Measurements from ENCODE around the gene CSHL1. TPM values are rescaled to one million over a fixed set of nuclear protein-coding genes. Genes with fewer than 3 reads are reported as not detected.
"Not testable (repeated sequence)": the region's sequence is repeated elsewhere in the genome, so short reads cannot be mapped to it uniquely, and the experiment has no call there.

The CSHL1 gene
- total RNA-seq, 1 donor from 2014 or later: not detected

DNA sequence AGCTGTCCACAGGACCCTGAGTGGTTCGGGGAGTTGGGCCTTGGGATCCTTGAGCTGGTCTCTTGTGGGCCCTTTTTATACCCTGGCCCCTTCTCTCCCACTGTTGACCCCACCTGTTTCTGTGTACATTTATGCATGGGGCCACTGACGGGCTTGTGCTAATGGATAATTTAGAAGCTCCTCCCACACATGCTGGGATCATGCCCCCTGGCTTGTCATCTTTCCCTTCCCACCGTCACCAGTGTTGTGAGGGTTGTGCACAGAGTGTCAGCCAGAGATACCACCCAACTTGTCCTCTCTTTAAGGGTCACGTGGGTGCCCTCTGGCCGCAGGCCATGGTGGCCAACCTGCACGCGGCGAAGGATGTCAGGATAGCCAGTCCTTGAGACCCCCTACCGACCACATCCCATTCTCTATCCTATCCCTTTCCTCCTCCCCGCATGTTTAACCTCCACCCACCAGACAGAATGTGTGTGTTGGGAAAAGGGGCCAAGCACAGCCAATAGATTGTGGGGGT, 7.8 kb upstream of the CSHL1 start, which contains the start of gene GH1:
Gene GH1, minus strand, starts transcription at position 51 of the 517 bp plus-strand sequence. CDS start 63 bp downstream, outside the sequence.
- DNase-seq (ENCODE audit: low spot score): not testable (repeated sequence)

DNA sequence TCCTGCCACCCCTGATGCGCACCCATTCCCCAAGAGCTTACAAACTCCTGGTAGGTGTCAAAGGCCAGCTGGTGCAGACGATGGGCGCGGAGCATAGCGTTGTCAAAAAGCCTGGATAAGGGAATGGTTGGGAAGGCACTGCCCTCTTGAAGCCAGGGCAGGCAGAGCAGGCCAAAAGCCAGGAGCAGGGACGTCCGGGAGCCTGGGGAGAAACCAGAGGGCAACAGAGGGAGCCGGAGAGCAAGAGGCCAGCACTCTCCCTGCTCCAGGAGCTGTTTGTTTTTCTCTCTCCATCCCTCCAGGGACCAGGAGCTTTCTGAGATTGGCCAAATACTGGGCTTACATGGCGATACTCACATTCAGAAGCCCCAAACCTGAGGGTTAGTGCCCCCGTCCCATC, 7.2 kb upstream of the CSHL1 start:
- no peak for DNase-seq (ENCODE audit: low spot score)

DNA sequence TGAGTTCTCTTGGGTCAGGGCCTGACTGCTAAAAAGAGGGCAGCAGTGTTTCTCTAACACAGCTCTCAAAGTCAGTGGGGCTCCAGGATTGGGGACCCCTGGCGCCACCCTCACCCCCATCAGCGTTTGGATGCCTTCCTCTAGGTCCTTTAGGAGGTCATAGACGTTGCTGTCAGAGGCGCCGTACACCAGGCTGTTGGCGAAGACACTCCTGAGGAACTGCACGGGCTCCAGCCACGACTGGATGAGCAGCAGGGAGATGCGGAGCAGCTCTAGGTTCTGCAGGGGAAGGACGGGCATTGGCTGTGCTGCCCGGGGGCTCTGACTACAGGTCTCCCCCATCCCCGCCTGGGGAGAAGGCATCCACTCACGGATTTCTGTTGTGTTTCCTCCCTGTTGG, 6.6 kb upstream of the CSHL1 start:
- DNase-seq (ENCODE audit: low spot score): no peak

DNA sequence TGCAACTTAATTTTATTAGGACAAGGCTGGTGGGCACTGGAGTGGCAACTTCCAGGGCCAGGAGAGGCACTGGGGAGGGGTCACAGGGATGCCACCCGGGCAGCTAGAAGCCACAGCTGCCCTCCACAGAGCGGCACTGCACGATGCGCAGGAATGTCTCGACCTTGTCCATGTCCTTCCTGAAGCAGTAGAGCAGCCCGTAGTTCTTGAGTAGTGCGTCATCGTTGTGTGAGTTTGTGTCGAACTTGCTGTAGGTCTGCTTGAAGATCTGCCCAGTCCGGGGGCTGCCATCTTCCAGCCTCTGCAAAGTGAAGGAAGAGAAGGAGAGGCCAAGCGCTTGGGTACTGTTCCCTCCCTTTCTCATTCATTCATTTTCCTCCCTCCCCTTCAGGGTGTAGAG, 6.1 kb upstream of the CSHL1 start:
- not testable (repeated sequence) for DNase-seq (ENCODE audit: low spot score)

DNA sequence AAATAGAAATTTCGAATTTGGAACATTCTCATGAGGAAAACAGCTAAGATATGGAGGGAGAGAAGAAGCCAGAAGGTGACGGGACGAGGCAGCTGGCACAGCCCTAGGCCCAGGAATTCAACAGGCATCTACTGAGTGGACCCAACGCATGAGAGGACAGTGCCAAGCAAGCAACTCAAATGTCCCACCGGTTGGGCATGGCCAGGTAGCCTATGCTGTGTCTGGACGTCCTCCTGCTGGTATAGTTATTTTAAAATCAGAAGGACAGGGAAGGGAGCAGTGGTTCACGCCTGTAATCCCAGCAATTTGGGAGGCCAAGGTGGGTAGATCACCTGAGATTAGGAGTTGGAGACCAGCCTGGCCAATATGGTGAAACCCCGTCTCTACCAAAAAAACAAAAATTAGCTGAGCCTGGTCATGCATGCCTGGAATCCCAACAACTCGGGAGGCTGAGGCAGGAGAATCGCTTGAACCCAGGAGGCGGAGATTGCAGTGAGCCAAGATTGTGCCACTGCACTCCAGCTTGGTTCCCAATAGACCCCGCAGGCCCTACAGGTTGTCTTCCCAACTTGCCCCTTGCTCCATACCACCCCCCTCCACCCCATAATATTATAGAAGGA, 5.6 kb upstream of the CSHL1 start:
- no peak for DNase-seq (ENCODE audit: low spot score)

DNA sequence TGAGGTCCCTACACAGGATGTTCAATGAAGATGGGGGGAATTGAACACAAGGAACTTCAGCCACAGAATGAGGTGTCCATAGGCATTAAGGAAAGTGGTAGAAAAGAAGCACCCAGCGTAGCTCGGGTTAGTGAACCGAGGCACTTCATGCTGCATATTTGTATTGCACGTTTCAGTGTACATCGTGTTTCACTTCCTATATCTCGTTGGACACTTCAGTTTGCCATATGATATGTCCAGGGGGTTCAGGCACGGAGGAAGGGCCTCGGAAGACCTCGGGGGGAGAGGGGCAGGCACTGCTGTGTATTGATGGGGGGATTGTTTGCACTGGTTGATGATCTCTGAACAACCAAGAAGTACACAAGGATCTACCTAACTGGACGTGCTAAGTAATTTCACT, 4.7 kb upstream of the CSHL1 start:
- not testable (repeated sequence) for DNase-seq (ENCODE audit: low spot score)

DNA sequence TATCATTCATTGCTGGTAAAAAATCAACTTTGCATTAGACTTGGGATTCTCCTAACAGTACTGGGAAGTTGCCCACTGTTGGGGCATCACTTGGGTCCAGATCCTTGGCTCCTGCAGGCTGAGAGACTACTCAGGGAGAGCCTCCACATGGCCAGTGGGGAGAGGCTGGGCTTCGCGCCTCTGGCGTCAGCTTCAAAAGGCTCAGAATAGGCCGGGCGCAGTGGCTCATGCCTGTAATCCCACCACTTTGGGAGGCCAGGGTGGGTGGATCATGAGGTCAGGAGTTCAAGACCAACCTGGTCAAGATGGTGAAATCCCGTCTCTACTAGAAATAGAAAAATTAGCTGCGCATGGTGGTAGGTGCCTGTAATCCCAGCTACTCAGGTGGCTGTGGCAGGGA, 3.4 kb upstream of the CSHL1 start:
- no peak for DNase-seq (ENCODE audit: low spot score)

DNA sequence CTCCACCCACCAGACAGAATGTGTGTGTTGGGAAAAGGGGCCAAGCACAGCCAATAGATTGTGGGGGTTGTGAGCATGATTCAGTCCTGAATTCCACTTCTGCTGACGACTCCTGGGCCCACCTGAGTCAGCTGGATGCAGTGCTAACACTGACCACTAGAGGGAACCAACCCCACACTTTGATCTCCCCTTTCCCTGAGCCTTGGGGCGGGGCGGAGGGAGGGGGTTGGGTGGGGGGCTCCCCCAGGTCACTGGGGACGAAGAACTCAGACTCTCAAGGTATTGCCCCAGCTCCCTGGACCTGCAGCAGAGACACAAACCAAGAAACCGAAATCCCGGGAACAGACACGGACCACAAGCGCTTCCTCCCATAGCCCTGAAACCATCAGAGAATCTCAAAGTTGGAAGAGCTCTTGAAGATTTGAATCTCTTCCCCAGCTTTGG, 621 bp upstream of the CSHL1 start:
- no peak for DNase-seq (ENCODE audit: low spot score)

DNA sequence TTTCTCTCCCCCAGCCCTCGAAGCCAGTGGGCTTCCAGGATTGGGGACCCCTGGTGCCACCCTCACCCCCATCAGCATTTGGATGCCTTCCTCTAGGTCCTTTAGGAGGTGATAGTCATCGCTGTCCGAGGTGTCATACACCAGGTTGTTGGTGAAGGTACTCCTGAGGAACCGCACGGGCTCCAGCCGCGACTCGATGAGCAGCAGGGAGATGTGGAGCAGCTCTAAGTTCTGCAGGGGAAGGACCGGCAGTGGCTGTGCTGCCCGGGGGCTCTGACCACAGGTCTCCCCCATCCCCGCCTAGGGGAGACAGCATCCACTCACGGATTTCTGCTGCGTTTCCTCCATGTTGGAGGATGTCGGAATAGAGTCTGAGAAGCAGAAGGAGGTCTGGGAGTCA, 962 bp downstream of the CSHL1 start:
- DNase-seq (ENCODE audit: low spot score): no peak

DNA sequence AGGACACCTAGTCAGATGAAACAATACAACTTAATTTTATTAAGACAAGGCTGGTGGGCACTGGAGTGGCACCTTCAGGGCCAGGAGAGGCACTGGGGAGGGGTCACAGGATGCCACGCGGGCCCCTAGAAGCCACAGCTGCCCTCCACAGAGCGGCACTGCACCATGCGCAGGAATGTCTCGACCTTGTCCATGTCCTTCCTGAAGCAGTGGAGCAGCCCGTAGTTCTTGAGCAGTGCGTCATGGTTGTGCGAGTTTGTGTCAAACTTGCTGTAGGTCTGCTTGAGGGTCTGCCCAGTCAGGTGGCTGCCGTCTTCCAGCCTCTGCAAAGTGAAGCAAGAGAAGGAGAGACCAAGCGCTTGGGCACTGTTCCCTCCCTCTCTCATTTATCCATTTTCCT, 1.5 kb downstream of the CSHL1 start:
- not testable (repeated sequence) for DNase-seq (ENCODE audit: low spot score)

DNA sequence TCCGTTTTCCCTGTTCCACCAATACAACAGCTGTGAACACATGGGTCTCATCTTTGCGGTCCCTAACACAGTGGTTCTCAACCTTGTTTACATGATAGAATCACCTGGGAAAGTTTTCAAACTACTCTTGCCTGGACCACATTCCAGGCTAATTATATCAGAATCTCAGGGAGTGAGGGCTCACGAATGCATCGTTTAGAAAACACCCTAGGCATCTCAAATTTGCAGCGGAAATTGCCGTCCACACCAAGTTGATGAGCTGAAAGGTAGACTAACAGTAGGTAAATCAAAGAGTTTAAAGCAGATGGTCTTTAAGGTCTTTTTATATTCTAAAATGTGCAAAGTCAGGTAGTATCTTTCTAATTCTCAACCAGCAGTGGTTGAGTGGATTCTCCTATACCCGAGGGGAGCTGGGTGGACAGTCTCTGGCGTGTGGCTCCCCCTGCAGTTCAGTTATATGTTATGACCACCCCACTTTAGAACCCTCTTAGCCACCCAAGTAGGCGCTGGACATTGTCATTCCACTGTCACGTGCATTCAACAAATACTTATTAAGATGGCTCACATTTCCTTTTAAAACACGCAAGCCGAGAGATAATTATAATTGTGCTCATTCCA, 3.8 kb downstream of the CSHL1 start:
- DNase-seq (ENCODE audit: low spot score): not testable (repeated sequence)

DNA sequence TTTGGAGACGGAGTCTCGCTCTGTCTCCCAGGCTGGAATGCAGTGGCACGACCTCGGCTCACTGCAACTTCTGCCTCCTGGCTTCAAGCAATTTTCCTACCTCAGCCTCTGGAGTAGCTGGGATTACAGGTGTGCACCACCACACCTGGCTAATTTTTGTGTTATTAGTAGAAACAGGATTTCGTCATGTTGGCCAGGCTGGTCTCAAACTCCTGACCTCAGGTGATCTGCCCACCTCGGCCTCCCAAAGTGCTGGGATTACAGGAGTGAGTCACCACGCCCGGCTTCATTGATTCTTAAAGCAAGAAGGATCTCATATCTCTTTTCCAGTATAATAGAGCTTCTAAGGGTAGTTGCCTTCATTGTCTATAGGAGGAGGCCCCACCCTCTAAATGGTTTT, 6.3 kb downstream of the CSHL1 start:
- not testable (repeated sequence) for DNase-seq (ENCODE audit: low spot score)

DNA sequence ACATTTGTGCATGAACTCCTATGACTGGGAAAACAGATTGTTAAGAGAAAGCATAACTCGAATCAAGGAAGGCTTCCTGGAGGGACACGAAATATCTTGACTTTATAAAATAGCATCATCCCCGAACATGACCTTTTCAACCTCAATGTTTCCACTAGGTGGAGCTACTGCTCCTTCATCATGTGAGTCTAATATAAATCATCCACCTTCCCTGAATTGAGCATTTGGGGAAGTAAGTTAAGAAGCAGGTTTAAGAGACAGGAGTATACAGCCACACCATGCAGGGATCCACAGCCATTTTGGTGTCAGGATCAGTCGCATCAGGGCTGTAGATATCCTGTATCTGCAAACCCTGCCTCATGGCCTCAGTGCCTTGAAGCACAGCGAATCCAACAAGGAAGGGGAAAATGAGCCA, 7.3 kb downstream of the CSHL1 start:
- not testable (repeated sequence) for DNase-seq (ENCODE audit: low spot score)

DNA sequence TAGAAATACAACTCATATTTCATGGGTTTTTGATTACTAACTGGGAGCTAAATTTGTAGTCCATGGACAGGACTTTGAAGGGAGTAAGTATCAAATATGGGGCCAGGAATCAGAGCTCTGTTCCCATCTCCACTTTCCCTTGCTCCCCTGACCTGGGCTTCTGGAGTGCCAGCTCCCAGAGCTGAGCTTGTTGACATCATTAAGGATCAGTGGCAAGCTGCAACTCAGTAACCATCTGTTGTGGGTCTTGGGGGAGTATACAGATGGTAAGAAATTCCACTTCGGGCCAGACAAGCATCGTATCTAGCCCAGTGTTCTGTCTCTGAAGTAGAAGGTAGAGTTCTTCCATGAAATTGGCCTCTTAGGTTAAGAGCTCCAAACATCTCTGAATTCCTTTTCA, 9.1 kb downstream of the CSHL1 start:
- DNase-seq (ENCODE audit: low spot score): not testable (repeated sequence)

DNA sequence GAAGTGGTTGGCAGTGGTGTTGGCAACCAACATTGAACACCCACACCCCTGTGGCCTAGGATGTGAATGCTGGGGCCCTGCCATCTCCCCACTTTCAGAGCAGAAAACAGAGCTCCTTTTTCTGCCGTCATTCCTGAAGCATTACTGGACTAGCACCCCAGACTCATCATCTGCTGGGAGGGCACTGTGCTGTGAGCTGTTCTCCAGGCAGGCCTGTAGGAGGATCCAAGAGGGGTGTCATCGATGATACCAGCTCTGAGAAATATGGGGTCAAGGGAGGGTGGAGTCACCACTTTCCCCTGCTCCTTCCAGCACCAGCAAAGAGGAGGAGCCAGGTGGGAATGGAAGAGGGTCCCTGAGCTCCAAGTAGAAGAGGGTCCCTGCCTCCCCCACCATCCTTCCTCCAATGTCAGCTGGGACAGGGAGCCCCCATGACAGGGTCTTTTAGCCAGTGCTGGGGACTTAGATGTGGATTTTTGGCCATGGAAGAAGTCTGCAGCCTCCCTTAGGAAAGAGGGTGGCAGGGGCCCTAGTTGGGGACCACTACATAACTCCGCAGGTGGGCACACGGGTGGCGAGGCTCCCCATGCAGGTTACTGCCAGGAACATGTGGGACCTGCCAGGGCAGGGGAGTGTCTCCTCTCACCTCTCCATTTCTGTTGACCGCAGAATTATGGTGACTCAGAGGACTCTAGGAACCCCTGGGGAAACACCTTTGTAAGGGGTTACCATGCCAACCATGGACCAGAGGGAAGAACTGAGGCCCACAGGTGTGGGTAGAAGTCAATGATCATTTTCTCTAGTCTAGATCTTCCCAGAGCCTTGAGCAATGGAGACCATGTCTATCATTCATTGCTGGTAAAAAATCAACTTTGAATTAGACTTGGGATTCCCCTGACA, 11.9 kb downstream of the CSHL1 start:
- DNase-seq (ENCODE audit: low spot score): not testable (repeated sequence)

DNA sequence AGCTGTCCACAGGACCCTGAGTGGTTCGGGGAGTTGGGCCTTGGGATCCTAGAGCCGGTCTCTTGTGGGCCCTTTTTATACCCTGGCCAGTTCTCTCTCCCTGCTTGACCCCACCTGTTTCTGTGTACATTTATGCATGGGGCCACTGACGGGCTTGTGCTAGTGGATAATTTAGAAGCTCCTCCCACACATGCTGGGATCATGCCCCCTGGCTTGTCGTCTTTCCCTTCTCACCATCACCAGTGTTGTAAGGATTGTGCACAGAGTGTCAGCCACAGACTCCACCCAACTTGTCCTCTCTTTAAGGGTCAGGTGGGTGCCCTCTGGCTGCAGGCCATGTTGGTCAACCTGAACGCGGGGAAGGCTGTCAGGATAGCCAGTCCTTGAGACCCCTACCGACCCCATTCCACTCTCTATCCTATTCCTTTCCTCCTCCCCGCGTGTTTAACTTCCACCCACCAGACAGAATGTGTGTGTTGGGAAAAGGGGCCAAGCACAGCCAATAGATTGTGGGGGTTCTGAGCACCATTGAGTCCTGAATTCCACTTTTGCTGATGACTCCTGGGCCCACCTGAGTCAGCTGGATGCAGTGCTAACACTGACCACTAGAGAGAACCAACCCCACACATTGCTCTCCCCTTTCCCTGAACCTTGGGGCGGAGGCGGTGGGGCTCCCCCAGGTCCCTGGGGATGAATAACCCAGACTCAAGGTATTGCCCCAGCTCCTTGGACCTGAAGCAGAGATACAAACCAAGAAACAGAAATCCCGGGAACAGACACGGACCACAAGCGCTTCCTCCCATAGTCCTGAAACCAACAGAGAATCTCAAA, 14.3 kb downstream of the CSHL1 start, which contains the start of gene CSH1:
Gene CSH1, minus strand, starts transcription at position 51 of the 831 bp plus-strand sequence. CDS start 63 bp downstream, outside the sequence.
- not testable (repeated sequence) for DNase-seq (ENCODE audit: low spot score)

DNA sequence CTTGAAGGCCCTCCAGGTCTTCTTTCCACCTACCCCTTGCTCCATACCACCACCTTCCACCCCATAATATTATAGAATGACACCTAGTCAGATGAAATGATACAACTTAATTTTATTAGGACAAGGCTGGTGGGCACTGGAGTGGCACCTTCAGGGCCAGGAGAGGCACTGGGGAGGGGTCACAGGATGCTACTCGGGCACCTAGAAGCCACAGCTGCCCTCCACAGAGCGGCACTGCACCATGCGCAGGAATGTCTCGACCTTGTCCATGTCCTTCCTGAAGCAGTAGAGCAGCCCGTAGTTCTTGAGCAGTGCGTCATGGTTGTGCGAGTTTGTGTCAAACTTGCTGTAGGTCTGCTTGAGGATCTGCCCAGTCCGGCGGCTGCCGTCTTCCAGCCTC, 16.2 kb downstream of the CSHL1 start:
- DNase-seq (ENCODE audit: low spot score): not testable (repeated sequence)

DNA sequence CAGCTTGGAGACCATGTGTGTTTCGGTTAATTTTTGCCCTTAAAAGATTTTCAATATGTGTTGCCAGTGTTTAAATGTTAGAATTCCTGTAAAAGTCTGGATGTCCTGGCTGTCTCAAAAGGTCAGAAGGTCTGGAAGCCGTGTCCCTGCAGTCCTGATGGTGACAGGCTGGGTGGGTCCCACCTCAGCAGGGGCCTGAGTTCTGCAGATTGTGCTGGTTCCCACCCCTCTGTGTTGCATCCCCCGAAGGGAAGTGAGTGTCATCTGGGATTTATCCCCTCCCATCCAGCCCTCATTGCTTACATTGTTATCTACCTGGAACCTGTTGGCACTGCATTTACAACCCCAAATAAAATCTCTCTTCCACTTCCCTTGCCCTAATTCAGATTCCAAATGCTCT, 17.0 kb downstream of the CSHL1 start:
- not testable (repeated sequence) for DNase-seq (ENCODE audit: low spot score)

DNA sequence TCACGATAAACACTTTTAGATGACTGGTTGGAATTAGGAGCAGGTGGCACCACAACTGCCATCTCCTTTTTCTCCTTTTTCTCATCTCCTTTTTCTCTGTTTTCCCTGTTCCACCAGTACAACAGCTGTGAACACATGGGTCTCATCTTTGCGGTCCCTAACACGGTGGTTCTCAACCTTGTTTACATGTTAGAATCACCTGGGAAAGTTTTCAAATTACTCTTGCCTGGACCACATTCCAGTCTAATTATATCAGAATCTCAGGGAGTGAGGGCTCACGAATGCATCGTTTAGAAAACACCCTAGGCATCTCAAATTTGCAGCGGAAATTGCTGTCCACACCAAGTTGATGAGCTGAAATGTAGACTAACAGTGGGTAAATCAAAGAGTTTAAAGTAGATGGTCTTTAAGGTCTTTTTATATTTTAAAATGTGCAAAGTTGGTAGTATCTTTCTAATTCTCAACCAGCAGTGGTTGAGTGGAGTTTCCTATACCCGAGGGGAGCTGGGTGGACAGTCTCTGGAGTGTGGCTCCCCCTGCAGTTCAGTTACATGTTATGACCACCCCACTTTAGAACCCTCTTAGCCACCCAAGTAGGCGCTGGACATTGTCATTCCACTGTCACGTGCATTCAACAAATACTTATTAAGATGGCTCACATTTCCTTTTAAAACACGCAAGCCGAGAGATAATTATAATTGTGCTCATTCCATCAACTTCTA, 18.6 kb downstream of the CSHL1 start:
- not testable (repeated sequence) for DNase-seq (ENCODE audit: low spot score)
